ENCODE results near the gene CALB2. TPM values are rescaled to one million over a fixed set of nuclear protein-coding genes. Genes with fewer than 3 reads are reported as not detected.

The CALB2 gene
- polyA plus RNA-seq, 1 donor from 2014 or later = not detected

DNA sequence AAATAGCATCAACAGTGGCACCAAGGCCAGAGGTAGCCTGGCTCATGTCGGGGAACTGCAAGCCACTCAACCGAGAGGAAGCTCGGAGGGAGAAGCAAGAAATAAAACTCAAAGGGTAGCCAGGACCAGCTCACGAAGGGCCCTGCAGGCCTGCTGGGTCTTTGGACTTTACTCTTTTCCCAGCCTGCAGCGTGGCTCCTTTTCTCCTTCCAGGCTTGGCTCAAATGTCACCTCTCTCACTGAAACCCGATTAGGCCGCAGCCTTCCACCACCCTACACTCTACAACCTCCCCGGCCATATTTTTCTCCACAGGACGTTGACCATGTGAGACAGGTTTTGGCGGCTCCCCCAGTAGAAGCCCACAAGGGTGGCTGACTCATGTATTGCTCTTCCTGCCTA, 38.1 kb downstream of the CALB2 start:
- Mint-ChIP-seq H3K9me3 (peaks cover 0 to 3% (median 0%) of the 10 kb centered on the region in 3 donors), H3K27ac (no peak overlapping the region), H3K4me3 (no peak overlapping the region), H3K36me3 (peaks cover 1% of the 10 kb centered on the region), H3K27me3 (peaks cover 15% of the 10 kb centered on the region), H3K4me1 (peaks cover 0 to 3% (median 2%) of the 10 kb centered on the region in 3 donors)

DNA sequence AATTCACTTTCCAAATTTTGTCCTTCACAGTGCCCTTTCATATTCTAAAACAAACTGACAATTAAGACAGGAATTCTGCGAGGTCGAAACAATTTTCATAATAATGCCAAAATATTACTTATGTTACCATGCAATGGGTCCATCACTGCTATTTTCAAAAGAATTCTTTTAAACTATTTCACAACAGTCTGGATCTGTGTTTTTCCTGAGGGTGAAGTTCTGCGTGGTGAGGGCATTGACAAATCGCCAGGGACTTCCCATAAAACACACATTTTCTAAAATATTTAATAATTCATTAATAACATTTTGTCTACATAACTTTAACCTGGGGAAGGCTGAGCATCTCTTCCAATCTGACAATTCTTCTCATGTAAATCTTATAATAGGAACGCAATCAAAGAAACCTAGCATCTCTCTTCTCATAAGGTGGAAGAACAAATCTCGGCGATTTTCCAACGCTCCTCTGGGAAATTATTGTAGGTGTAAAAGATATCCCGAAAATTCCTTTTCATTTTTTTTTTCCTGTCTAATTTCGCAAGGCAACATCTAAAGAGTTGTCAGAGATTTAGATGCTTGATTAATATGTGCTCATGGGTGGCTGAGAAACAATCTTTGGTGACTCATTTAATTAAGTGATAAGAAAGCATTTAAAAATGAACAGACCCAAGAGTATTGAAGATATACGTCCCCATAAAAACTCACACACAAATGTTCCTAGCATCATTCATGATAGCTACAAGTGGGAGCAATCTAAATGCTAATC, 41.5 kb downstream of the CALB2 start:
- Mint-ChIP-seq H3K27ac (peak overlapping the region in 1 of 3 donors; percentile 46), H3K27me3 (peaks cover 11% of the 10 kb centered on the region)

DNA sequence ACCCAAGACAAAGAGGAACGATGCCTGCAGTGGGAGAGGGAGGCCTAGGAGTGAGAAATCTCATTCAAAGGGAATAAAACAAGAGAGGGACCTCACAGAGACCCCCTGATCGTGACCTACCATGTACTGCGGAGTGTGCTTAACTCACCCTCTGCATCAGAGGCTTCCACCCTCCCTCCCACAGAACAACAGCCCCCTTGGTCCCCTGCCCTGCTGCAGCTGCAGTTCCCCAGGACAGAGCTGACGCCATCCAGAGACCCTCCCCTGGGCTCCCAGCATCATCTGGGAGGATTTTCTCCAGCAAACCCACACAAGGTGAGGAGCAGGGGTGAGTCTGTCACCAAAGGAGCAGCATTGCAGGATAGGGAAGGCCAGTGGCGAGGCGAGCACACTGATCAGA, 43.5 kb downstream of the CALB2 start:
- H3K27me3 Mint-ChIP-seq = peaks cover 9% of the 10 kb centered on the region
- no peak overlapping the region for H3K27ac Mint-ChIP-seq
- H3K36me3 Mint-ChIP-seq = peaks cover 4% of the 10 kb centered on the region
- H3K9me3 Mint-ChIP-seq = peaks cover 2 to 11% (median 7%) of the 10 kb centered on the region in 3 donors
- H3K4me1 Mint-ChIP-seq = peaks cover 0 to 3% (median 1%) of the 10 kb centered on the region in 3 donors
- H3K4me3 Mint-ChIP-seq = no peak overlapping the region

More for the DNA sequence above, 41.5 kb downstream of the CALB2 start:
- Mint-ChIP-seq H3K4me1 (peaks cover 0 to 3% (median 1%) of the 10 kb centered on the region in 3 donors), H3K36me3 (peaks cover 4% of the 10 kb centered on the region), H3K4me3 (no peak overlapping the region), H3K9me3 (peaks cover 2 to 9% (median 6%) of the 10 kb centered on the region in 3 donors)

DNA sequence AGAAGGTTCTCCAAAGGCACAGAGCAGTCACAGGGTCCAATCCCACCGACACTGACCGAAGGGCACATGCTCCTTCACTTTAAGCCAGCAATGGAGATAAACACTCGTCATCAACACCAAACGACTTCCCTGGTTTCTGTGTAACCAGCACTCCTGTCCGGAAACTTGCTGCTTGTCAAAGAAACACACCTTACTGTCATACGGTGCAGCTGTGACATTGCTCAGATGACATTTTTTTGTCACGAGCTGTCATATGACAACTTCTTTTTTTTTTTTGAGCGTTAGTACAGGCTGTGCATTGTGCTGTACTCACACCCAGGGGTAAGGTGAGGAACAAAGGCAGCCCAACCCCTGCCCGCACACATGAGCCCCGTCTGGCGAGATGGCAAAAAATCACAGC, 44.2 kb downstream of the CALB2 start:
- Mint-ChIP-seq H3K9me3 (peaks cover 2 to 11% (median 7%) of the 10 kb centered on the region in 3 donors), H3K27me3 (peaks cover 9% of the 10 kb centered on the region), H3K4me3 (no peak overlapping the region), H3K36me3 (peaks cover 4% of the 10 kb centered on the region), H3K27ac (no peak overlapping the region), H3K4me1 (peaks cover 0 to 3% (median 1%) of the 10 kb centered on the region in 3 donors)

DNA sequence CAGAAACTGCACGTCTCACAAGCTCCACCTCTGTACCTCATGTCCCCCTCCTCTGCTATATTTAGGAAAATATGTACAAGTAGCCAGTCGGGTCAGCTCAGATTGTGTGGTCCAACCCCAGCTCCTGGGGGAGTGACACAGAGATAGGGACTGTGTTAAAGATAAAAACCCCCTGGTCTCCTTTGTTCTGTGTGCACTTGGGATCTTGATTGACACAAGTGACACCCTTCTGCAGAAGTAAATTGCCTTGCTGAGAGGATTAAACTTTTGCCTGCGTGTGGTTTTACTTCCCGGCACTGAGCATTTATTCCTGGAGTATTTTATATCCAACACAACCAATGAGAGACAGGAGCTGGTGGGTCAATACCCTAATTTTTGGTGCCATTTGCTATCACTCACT, 45.8 kb downstream of the CALB2 start:
- peaks cover 4% of the 10 kb centered on the region for H3K36me3 Mint-ChIP-seq
- peaks cover 2 to 10% (median 7%) of the 10 kb centered on the region in 3 donors for H3K9me3 Mint-ChIP-seq
- H3K27me3 Mint-ChIP-seq = peaks cover 8% of the 10 kb centered on the region
- peak overlapping the region in 1 of 4 donors; percentile 12 for H3K4me3 Mint-ChIP-seq
- peak overlapping the region in 1 of 3 donors; percentile 40 for H3K27ac Mint-ChIP-seq
- peaks cover 0 to 9% (median 1%) of the 10 kb centered on the region in 3 donors for H3K4me1 Mint-ChIP-seq

DNA sequence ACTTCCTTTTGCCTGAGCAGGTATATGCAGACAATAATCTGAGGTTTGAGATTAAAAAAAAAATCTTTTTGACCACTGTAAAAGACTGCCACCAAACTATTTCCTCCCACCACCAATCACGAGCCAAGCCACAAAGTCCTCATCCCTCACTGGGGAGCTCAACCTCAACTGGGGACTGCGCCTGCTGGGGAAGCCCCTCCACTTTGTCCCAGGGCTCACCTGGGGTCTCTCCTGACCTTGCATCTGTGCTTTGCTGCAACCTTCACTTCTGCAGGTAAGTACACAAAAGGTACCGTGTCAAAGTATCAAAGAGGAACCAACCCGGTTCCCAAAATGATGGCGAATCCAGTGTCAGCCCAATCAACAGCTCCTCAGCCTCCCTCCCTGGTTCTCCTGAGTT, 47.8 kb downstream of the CALB2 start:
- Mint-ChIP-seq H3K4me3 (no peak overlapping the region), H3K9me3 (peaks cover 2 to 10% (median 7%) of the 10 kb centered on the region in 3 donors), H3K27ac (peak overlapping the region in 1 of 3 donors; percentile 52), H3K4me1 (peaks cover 0 to 6% (median 1%) of the 10 kb centered on the region in 3 donors), H3K27me3 (peaks cover 6% of the 10 kb centered on the region), H3K36me3 (peaks cover 4% of the 10 kb centered on the region)

DNA sequence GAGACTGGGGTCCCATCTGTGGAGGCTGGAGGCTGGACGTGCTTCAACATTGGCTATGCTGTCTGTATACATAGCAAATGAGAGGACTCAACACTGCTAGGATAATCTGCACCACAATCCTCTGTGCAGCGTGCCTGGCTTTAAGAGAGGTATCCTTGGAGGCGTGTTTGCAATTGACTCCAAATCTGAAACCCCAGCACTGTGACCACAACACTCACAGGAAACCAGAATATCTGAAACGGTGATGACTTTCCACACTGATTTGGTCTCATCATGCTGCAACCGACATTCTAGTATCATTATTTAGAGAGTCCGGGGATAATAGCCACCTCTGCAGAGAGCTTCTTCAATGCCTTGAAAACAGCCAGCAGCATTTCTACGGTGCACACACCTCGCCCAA, 48.2 kb downstream of the CALB2 start:
- H3K4me1 Mint-ChIP-seq = peaks cover 0 to 6% (median 1%) of the 10 kb centered on the region in 3 donors
- H3K27me3 Mint-ChIP-seq = peaks cover 9% of the 10 kb centered on the region

DNA sequence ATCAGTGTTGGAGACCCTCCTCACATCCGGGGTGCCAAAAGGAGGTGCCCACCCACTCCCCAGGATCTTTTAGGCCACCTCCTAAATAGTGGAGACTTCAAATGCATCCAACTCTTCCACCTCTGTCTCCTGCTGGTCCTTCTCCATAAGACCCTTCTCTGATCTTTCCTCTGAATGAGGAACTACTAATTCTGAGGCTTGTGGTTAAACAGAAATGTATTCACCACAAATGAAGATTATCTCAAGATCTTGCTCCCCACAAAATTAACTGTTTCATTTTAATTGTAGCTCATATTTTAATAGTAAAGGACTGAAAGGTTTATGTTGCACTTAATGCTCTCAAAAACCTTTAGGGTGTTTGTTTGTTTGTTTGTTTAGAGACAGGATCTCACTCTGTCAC, 49.2 kb downstream of the CALB2 start:
- no peak overlapping the region for H3K27ac Mint-ChIP-seq
- H3K27me3 Mint-ChIP-seq = peaks cover 15% of the 10 kb centered on the region
- H3K4me1 Mint-ChIP-seq = peaks cover 0 to 8% (median 3%) of the 10 kb centered on the region in 3 donors
- H3K9me3 Mint-ChIP-seq = peaks cover 2 to 10% (median 7%) of the 10 kb centered on the region in 3 donors
- H3K4me3 Mint-ChIP-seq = no peak overlapping the region
- peaks cover 4% of the 10 kb centered on the region for H3K36me3 Mint-ChIP-seq

More for the DNA sequence above, 48.2 kb downstream of the CALB2 start:
- Mint-ChIP-seq H3K4me3 (no peak overlapping the region), H3K36me3 (peaks cover 4% of the 10 kb centered on the region), H3K27ac (no peak overlapping the region), H3K9me3 (peaks cover 2 to 10% (median 7%) of the 10 kb centered on the region in 3 donors)

DNA sequence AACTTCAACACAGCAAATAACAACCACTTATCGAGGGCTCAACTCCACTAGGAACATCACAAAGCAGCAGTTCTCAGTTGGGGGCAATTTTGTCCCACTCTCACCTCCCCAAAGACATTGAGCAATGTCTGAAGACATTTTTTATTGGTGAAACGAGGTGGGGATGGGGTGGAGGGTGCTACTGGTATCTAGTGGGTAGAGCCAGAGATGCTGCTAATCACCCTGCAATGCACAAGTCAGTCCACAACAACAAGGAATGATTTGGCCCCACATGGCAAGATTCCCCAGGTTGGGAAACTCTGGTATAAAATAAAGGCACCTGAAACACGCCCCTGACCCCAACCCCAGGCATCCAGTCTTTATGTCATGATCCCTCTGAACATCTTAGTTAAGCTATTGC, 50.0 kb downstream of the CALB2 start:
- Mint-ChIP-seq H3K27ac (no peak overlapping the region), H3K27me3 (peaks cover 17% of the 10 kb centered on the region), H3K36me3 (peaks cover 2% of the 10 kb centered on the region), H3K9me3 (peaks cover 2 to 10% (median 7%) of the 10 kb centered on the region in 3 donors), H3K4me3 (no peak overlapping the region), H3K4me1 (peaks cover 0 to 10% (median 4%) of the 10 kb centered on the region in 3 donors)

DNA sequence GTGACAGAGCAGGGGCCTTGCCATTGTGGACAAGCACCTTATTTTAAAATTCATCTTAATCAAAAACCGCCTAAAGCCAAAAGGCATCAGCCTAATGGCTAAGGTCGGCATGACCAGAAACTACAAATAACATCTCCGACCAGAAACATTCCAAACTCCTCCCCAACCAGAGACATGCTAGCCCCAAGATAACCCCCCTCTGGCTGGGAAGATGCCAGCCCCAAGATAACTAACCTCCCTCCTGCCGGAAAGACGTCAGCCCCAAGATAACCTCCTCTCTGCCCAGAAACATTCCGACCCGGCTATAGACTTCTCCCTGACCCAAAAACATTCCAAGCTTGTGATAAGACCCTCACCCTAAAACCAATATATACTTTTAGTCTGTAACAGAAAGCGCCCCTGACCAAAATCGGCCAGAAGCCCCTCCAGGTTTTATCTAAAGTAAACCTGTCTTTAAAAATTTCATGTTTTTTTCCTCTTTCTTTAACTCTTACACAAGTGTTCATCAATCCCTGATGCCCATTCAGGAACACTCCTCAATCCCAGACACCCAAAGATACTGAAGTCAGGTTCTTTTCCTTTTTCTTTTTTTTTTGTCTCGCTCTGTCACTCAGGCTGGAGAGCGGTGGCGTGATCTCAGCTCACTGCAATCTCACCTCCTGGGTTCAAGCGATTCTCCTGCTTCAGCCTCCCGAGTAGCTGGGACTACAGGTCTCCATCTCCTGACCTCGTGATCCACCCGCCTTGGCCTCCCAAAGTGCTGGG, 50.7 kb downstream of the CALB2 start:
- Mint-ChIP-seq H3K9me3 (peaks cover under 1 to 7% (median 7%) of the 10 kb centered on the region in 3 donors), H3K36me3 (peaks cover 2% of the 10 kb centered on the region), H3K4me1 (peaks cover 0 to 10% (median 4%) of the 10 kb centered on the region in 3 donors), H3K27ac (no peak overlapping the region), H3K27me3 (peaks cover 17% of the 10 kb centered on the region), H3K4me3 (no peak overlapping the region)

DNA sequence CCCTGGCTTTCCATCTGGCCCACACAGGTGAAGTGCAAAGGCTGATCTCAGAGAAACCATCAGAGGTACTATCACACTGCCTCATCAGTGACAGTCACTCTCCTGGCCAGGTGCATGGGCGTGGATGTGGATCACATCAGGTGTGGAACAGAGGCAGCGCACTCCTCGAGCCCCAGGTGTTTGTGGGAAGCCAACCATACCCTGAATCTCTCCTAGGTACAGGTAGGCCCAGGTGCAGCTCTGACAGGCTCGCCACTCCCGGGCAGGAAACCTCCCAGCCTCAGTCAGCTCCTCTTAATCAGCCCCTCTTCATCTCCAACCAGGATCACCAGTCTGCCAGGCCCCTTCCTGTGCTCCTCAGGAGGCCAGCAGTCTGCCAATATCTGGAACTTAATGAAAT, 51.6 kb downstream of the CALB2 start:
- Mint-ChIP-seq H3K4me3 (no peak overlapping the region), H3K27me3 (peaks cover 17% of the 10 kb centered on the region), H3K4me1 (peaks cover 0 to 10% (median 4%) of the 10 kb centered on the region in 3 donors)

DNA sequence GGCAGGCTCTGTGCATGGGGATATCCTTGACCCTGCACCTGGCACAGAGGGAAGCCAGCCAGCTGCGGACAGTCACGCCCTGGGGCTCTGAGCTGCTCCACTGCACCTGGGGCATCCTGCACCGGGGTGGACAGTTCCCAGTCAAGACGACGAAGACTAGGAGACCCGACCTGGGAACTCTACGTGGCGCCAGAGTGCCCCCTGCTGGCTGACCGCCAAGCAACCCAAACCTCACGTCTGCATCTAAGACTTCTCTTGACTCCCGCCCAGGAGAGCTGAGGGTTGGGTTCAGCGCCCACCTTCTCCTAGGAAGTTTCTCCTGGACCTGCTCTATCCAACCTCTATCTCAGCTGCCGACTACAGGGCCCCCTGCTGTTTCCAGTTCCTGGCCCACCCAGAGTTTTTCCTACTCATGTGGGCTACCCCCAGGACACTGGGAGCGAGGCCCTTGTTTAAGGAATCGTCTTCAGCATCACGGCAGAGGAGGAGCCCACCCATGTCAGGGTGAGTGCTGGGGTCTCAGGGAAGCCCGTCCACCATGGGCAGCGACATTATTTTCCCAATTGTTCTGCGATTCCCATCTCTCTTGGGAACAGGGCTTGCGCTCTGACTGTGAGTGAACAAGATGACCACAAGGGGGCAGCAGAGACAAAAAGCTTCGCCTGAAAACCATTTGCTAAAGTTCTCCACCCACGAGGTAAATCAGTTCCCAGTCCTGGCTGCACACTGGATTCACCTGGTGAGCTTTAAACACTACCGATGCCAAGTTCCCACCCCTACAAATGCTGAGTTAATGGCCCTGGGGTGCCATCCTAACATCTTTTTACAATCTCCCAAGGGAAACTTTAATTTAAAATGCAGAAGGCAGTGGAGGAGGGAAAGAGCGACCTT, 54.0 kb downstream of the CALB2 start:
- peaks cover 24% of the 10 kb centered on the region for H3K27me3 Mint-ChIP-seq
- no peaks in the 10 kb centered on the region for H3K9me3 Mint-ChIP-seq
- H3K4me1 Mint-ChIP-seq = peaks cover 0 to 10% (median 5%) of the 10 kb centered on the region in 3 donors
- no peak overlapping the region for H3K27ac Mint-ChIP-seq
- H3K4me3 Mint-ChIP-seq = peak overlapping the region in 1 of 4 donors; percentile 41
- peaks cover 1% of the 10 kb centered on the region for H3K36me3 Mint-ChIP-seq

More for the DNA sequence above, 51.6 kb downstream of the CALB2 start:
- Mint-ChIP-seq H3K36me3 (no peaks in the 10 kb centered on the region), H3K27ac (no peak overlapping the region), H3K9me3 (peaks cover 0 to 4% (median 0%) of the 10 kb centered on the region in 3 donors)

DNA sequence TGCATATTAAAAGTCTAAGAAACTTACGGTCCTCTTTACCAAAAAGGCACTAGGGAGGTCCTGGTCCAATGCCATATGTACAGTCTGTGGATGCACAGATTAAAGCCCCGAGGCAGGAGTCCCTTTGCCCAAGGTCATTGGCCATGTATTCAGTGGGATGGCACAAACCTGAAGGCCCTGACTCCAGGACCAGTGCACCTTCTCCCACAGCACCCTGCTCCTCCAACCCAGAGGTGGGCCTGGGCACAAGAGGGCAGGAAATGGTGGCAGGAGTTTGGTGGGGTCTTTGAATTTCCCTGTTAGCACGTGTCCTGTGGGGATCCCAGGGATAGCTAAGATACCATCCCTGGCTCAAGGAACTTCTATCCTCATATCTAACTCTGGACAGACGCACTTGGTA, 54.8 kb downstream of the CALB2 start:
- Mint-ChIP-seq H3K4me3 (no peak overlapping the region), H3K36me3 (peaks cover 1% of the 10 kb centered on the region), H3K27me3 (peaks cover 21% of the 10 kb centered on the region)

DNA sequence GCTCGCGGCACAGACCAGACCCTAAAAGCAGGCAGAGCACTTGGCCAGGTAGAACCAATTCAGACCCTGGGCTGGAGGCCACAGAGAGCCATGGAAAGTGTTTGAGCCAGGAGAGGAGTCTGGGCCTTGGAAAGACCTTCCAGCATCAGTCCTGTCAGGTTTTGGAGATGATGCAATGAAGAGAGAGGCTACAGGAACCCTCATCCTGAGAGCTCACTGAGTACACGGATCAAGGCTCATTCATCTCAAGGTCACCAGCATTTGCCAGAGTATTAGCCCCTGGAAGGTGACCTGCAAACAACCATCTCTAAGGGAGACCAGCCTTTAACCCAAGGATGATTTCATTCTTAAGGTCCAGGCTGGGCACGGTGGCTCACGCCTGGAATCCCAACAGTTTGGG, 55.5 kb downstream of the CALB2 start:
- Mint-ChIP-seq H3K27me3 (peaks cover 23% of the 10 kb centered on the region), H3K27ac (no peak overlapping the region)

More for the DNA sequence above, 54.8 kb downstream of the CALB2 start:
- H3K9me3 Mint-ChIP-seq = no peaks in the 10 kb centered on the region
- peak overlapping the region in 1 of 3 donors; percentile 35 for H3K27ac Mint-ChIP-seq
- peaks cover 0 to 5% (median 5%) of the 10 kb centered on the region in 3 donors for H3K4me1 Mint-ChIP-seq

More for the DNA sequence above, 55.5 kb downstream of the CALB2 start:
- H3K9me3 Mint-ChIP-seq = no peaks in the 10 kb centered on the region
- H3K4me1 Mint-ChIP-seq = peaks cover 0 to 5% (median 4%) of the 10 kb centered on the region in 3 donors
- H3K36me3 Mint-ChIP-seq = peaks cover 1% of the 10 kb centered on the region
- H3K4me3 Mint-ChIP-seq = no peak overlapping the region

All from IgD-negative memory B cell (primary cell).